GM12878 (cell line): ENCODE data around the gene CDC42EP3. TPM values are rescaled to one million over a fixed set of nuclear protein-coding genes. Genes with fewer than 3 reads are reported as not detected.

Experiments used
- ATAC-seq: fragments of 200-7000 bp; cut with Tn5 transposase; 3 replicates; pipeline ENCODE4 v1.9.1; 2020; ENCODE audit warnings: mild to moderate bottlenecking, moderate library complexity
- BruUV-seq: library from RNA; stranded (reverse); fragments of 400-500 nt; replicated peaks from 2 replicates; lab custom pipeline; 2021; lab: Mats Ljungman, UMichigan
- CTCF ChIA-PET: fragments of 300-600 bp; sonication (Branson Sonifier 250); formaldehyde crosslinking; extraction: SDS; loops from one replicate; lab custom pipeline; 2021; ENCODE audit warnings: inconsistent platforms; lab: Yijun Ruan, JAX
- POLR2A ChIA-PET: fragments of 350-600 bp; formaldehyde crosslinking; extraction: SDS; loops from one replicate; lab custom pipeline; 2021; ENCODE audit warnings: inconsistent platforms; lab: Charles Lee
- RAD21 ChIA-PET: fragments of 300-600 bp; sonication (Branson Sonifier 250); formaldehyde crosslinking; loops from one replicate; lab custom pipeline; 2023; ENCODE audit warnings: antibody characterized with exemption; ENCODE audit not compliant: unreplicated experiment; lab: Charles Lee
- SMC1A ChIA-PET: fragments of 300-600 bp; sonication (Branson Sonifier 250); formaldehyde crosslinking; loops from one replicate; lab custom pipeline; 2023; ENCODE audit not compliant: unreplicated experiment, uncharacterized antibody; lab: Charles Lee
- DNase-seq: peaks from one replicate; pipeline ENCODE4 v3.0.0-alpha.2; 2011; ENCODE audit warnings: low read depth, low spot score
- FAIRE-seq: peaks from 3 replicates; lab custom pipeline; 2011; peaks lifted over from hg19 to GRCh38; lab: Jason Lieb, UNC
- H2AFZ ChIP-seq: 2 replicates; pipeline ENCODE4 v1.6.0; 2011; ENCODE audit warnings: low read depth, low read length, control low read depth; ENCODE audit not compliant: control insufficient read depth
- H3K27ac ChIP-seq: 2 replicates; pipeline ENCODE4 v1.5.1; 2011; ENCODE audit warnings: control low read depth; ENCODE audit not compliant: control insufficient read depth, insufficient read depth
- H3K27me3 ChIP-seq, 2 experiments: replicated peaks in 1 of 2; 2 replicates each; pipeline versions ENCODE4 v1.6.0 to v1.6.1; 2011; ENCODE audit warnings: low read length in 1 of 2; ENCODE audit not compliant: control insufficient read depth in 2 of 2, insufficient read depth in 2 of 2
- H3K36me3 ChIP-seq, 2 experiments: 2 replicates each; pipeline ENCODE4 v1.5.1; 2011; ENCODE audit warnings: low read length in 1 of 2; ENCODE audit not compliant: control insufficient read depth in 2 of 2, insufficient read depth in 2 of 2
- H3K4me1 ChIP-seq: 2 replicates; pipeline ENCODE4 v1.6.1; 2011; ENCODE audit warnings: mild to moderate bottlenecking, low read length, moderate library complexity, mixed read lengths; ENCODE audit not compliant: control insufficient read depth, insufficient read depth
- H3K4me2 ChIP-seq: 2 replicates; pipeline ENCODE4 v1.6.0; 2011; ENCODE audit warnings: control low read depth; ENCODE audit not compliant: control insufficient read depth, insufficient read depth
- H3K4me3 ChIP-seq: fragments of 200-600 bp; sonication (generic); 2 replicates; pipeline ENCODE4 v1.5.1; 2016
- H3K79me2 ChIP-seq: 2 replicates; pipeline ENCODE4 v1.6.0; 2011; ENCODE audit warnings: low read length; ENCODE audit not compliant: control insufficient read depth, insufficient read depth
- H3K9ac ChIP-seq: 2 replicates; pipeline ENCODE4 v1.8.0; 2011; ENCODE audit warnings: low read length, control low read depth, mixed read lengths; ENCODE audit not compliant: control insufficient read depth, insufficient read depth
- H3K9me3 ChIP-seq: replicated peaks from 3 replicates; pipeline ENCODE4 v1.5.1; 2011; ENCODE audit warnings: mild to moderate bottlenecking, low read length; ENCODE audit not compliant: control insufficient read depth, insufficient read depth
- H4K20me1 ChIP-seq: 2 replicates; pipeline ENCODE4 v1.6.0; 2011; ENCODE audit not compliant: control insufficient read depth, insufficient read depth
- EED ChIP-seq: sonication (generic); IDR thresholded peaks from 2 replicates; pipeline ENCODE4 v1.6.1; 2016; ENCODE audit warnings: antibody characterized with exemption, low read depth
- ETV6 ChIP-seq, 2 experiments: fragments of 450-650 bp in 1 of 2; IDR thresholded peaks in 1 of 2; conservative IDR thresholded peaks in 1 of 2; 2 replicates each; pipeline ENCODE4 v1.6.1; 2014; ENCODE audit warnings: antibody characterized with exemption in 1 of 2, borderline replicate concordance in 1 of 2, low read depth in 1 of 2, mild to moderate bottlenecking in 1 of 2, moderate library complexity in 1 of 2
- HDAC2 ChIP-seq: fragments of 200-600 bp; sonication (generic); IDR thresholded peaks from 2 replicates; pipeline ENCODE4 v1.6.1; 2017
- IKZF1 ChIP-seq: fragments of 450-650 bp; conservative IDR thresholded peaks from 2 replicates; pipeline ENCODE4 v1.6.1; 2017; ENCODE audit warnings: antibody characterized with exemption, mild to moderate bottlenecking
- IKZF2 ChIP-seq, 2 experiments: fragments of 450-650 bp; IDR thresholded peaks; 2 replicates each; pipeline ENCODE4 v1.6.1; 2017; ENCODE audit warnings: mild to moderate bottlenecking in 2 of 2, moderate library complexity in 2 of 2
- MEF2A ChIP-seq: IDR thresholded peaks from 2 replicates; pipeline ENCODE4 v1.6.1; 2011; ENCODE audit warnings: low read depth, mild to moderate bottlenecking, low read length, moderate library complexity; ENCODE audit not compliant: insufficient read depth
- MYC ChIP-seq: IDR thresholded peaks from 2 replicates; pipeline ENCODE4 v1.6.1; 2011; ENCODE audit warnings: mild to moderate bottlenecking, low read length, moderate library complexity, inconsistent platforms; ENCODE audit not compliant: insufficient read depth, insufficient replicate concordance, insufficient read length, severe bottlenecking
- PML ChIP-seq: IDR thresholded peaks from 2 replicates; pipeline ENCODE4 v1.6.1; 2012; ENCODE audit warnings: low read length, inconsistent platforms
- POLR2A ChIP-seq: IDR thresholded peaks from 2 replicates; pipeline ENCODE4 v1.6.1; 2011; ENCODE audit warnings: low read depth, mild to moderate bottlenecking, low read length
- RAD21 ChIP-seq: IDR thresholded peaks from 2 replicates; pipeline ENCODE4 v1.6.1; 2011; ENCODE audit warnings: mild to moderate bottlenecking, low read depth, low read length, moderate library complexity; ENCODE audit not compliant: insufficient read depth
- RUNX3 ChIP-seq: IDR thresholded peaks from 2 replicates; pipeline ENCODE4 v1.6.1; 2012; ENCODE audit warnings: low read length, inconsistent platforms
- SIX5 ChIP-seq: IDR thresholded peaks from 2 replicates; pipeline ENCODE4 v1.6.1; 2011; ENCODE audit warnings: mild to moderate bottlenecking, low read depth, low read length, moderate library complexity; ENCODE audit not compliant: severe bottlenecking
- SPI1 ChIP-seq: IDR thresholded peaks from 2 replicates; pipeline ENCODE4 v1.6.1; 2011; ENCODE audit warnings: low read depth, mild to moderate bottlenecking, low read length, moderate library complexity, borderline replicate concordance; ENCODE audit not compliant: insufficient read depth
- TCF3 ChIP-seq: IDR thresholded peaks from 2 replicates; pipeline ENCODE4 v1.6.1; 2012; ENCODE audit warnings: low read depth, mild to moderate bottlenecking, low read length, borderline replicate concordance; ENCODE audit not compliant: insufficient read depth
- WGBS: methylation state at CpG from one replicate; pipeline ENCODE4 v1.1.6; 2016; ENCODE audit warnings: low lambda C conversion rate; ENCODE audit not compliant: insufficient replicate concordance, insufficient coverage; ENCODE audit errors: missing lambda C conversion rate; 5-methylcytosine and 5-hydroxymethylcytosine counted together
- in situ Hi-C: fragments of 300-500 bp; cut with MboI; formaldehyde crosslinking; loops from 9 replicates; pipeline ENCODE4 v1.14.3; 2018; ENCODE audit warnings: mixed read lengths
- intact Hi-C: fragments of 100-400 bp; cut with micrococcal nuclease; formaldehyde crosslinking; loops from one replicate; pipeline ENCODE4 v1.14.2; 2022; ENCODE audit not compliant: unreplicated experiment
- polyA plus RNA-seq, 11 experiments: library from polyadenylated mRNA; depleted of rRNA in 4 of 11; unstranded in 6 of 11; stranded (reverse) in 5 of 11; fragments of >200 nt; fragmentation: Nextera tagmentation in 4 of 11; fragmentation: Illumina TruSeq in 1 of 11; extraction: Ambion mirVana in 4 of 11; extraction: Trizol in 1 of 11; gene quantifications; 1 replicate in 1 of 11; 2 replicates in 10 of 11; pipeline versions ENCODE4 v1.2.1 to v1.2.3, GENCODE V29; 2011 to 2016; ENCODE audit warnings: inconsistent platforms in 2 of 11, missing spikeins in 2 of 11, low read depth in 1 of 11
- total RNA-seq, 4 experiments: library from RNA; depleted of rRNA in 3 of 4; stranded (reverse); fragments of >200 nt in 3 of 4; fragmentation: Illumina TruSeq in 1 of 4; extraction: Trizol in 1 of 4; gene quantifications; 2 replicates each; pipeline versions ENCODE4 v1.2.1 to v1.2.3, GENCODE V29; 2013 to 2021

CDC42EP3 gene
- total and polyA plus RNA-seq, 10 of the 15 experiments (the other 5 are each of a cell fraction or from before 2014, with no cell fraction given), result 11.8 to 86.9 (median 52.9) TPM

- Histone ChIP-seq H3K9me3 (no peaks in the 10 kb centered on the region), H3K4me3 (0 out of 2 replicates have a peak overlapping the region, but pooled peaks have one; percentile 8), H3K79me2 (peaks cover 94% of the 10 kb centered on the region), H3K4me2 (peak overlapping the region; percentile 85), H2AFZ (no peak overlapping the region), H4K20me1 (no peaks in the 10 kb centered on the region), H3K27me3 (no peaks in the 10 kb centered on the region), H3K4me1 (peaks cover 54% of the 10 kb centered on the region), H3K36me3 (peaks cover 1 to 12% of the 10 kb centered on the region in 2 experiments; a peak in 2 of 4 replicates), H3K27ac (peak overlapping the region; percentile 99), H3K9ac (peak overlapping the region; percentile 42; the same call in 1 of the 2 replicates)
- intact Hi-C loops (loop anchor here (2.0 kb wide), 1 partner anchor 14 kb away; the partner anchor contains the start of gene CDC42EP3), in situ Hi-C loops (no loop called here)
- FAIRE-seq (no peak), ATAC-seq (no peak), DNase-seq (no peak)
- ChIA-PET SMC1A (interaction anchor here (0.7 to 9.6 kb wide), 18 partner anchors 9 to 1047 kb away, joined by 3 to 246 read pairs (median 4); partner anchors contain the start of gene CDC42EP3), POLR2A (interaction anchor here (1.5 to 8.8 kb wide), 4 partner anchors 11 to 83 kb away, joined by 4 to 171 read pairs (median 86); partner anchors contain the start of gene CDC42EP3), RAD21 (interaction anchor here (0.8 to 7.8 kb wide), 12 partner anchors 12 to 247 kb away, joined by 3 to 176 read pairs (median 4); partner anchors contain the start of gene CDC42EP3), CTCF (interaction anchor here (0.6 to 2.5 kb wide), 11 partner anchors 10 to 242 kb away, joined by 3 to 13 read pairs (median 5); no protein-coding TSS in a partner anchor)
- BruUV-seq, result no TSS peak
- TF ChIP-seq PML (no peak), SPI1 (peak; percentile 47; the same call in 1 of the 2 replicates), TCF3 (no peak), SIX5 (no peak), RAD21 (no peak), MYC (no peak), IKZF1 (peak; percentile 32; the same call in 1 of the 2 replicates), MEF2A (no peak), ETV6 (conservative IDR thresholded peaks at IDR 0.05 in 1 of 2, IDR thresholded peaks at IDR 0.05 in 1 of 2; ENCODE audit: borderline replicate concordance in 1 of 2, low read depth in 1 of 2) (peak in 1 of 2 experiments; percentile 79; a peak in 2 of 4 replicates), HDAC2 (no peak), IKZF2 (IDR thresholded peaks at IDR 0.05) (peak; percentile 29 to 49; a peak in 2 of 4 replicates), RUNX3 (peak; percentile 61), EED (peak; percentile 58), POLR2A (no peak)
- 11% methylated on average over 10 of the region's 11 CpGs for WGBS
Measured at GRCh38 chr2:37656512-37657423, 14.7 kb downstream of the CDC42EP3 start.
